ENCODE measurements around the gene PCCA.
"Not testable (repeated sequence)": the region's sequence is repeated elsewhere in the genome, so short reads cannot be mapped to it uniquely, and the experiment has no call there.

The PCCA gene

DNA sequence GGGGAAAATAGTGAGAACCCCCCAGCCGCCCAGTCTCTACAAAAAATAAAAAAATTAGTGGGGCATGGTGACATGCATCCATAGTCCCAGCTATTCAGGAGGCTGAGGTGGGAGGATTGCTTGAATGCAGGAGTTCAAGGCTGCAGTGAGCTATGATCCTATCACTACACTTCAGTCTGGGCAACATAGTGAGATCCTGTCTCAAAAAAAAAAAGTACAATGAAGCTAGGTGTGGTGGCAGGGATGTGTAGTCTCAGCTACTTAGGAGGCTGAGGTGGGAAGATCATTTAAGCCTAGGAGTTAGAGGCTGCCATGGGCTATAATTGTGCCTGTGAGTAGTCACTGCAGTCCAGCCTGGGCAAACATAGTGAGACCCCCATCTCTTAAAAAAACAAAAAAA, 8.9 kb downstream of the PCCA start:
- no peak for DNase-seq

DNA sequence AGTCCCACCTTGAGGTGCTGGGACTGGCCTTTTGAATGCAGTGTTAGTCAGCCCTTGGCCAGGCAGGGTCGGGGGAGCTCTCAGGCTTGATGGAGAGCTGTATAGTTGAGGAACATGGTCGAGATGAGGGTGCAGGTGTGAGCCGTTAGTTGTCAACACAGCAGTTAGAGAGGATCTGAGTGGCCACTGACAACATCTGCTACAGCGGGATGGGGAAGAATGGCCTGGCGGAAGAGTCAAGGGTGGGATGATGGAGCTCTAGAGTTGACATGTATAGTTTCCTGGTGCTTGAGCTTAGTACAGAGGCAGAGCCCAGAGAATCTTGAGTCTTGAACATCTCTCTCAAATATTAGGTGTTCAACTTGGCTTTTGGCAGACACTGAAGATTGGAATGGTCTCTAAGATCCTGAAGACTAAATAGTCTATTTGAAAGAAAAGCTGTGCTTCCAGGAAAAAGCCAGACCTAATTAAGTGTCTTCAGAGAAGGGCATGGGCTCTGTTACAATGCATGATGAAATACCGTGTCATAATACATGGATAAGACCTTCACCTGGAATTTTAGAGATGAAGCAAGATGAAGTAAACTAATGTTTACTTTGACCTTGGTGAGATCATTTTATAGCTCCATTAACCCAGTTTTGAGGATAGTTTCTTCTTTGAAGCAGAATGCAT, 9.7 kb downstream of the PCCA start:
- DNase-seq, result no peak

DNA sequence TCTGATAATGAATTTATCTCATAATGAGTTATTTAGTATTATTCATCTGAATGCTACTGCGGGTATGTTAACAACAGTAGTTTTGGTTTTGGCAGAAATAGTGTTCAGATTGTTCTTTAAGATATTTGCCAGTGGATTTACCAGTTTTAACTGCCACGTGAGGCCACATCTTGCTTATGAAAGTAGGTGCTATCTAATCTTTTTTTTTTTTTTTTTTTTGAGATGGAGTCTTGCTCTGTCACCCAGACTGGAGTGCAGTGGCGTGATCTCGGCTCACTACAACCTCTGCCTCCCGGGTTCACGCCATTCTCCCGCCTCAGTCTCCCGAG, 10.2 kb downstream of the PCCA start:
- not testable (repeated sequence) for DNase-seq

DNA sequence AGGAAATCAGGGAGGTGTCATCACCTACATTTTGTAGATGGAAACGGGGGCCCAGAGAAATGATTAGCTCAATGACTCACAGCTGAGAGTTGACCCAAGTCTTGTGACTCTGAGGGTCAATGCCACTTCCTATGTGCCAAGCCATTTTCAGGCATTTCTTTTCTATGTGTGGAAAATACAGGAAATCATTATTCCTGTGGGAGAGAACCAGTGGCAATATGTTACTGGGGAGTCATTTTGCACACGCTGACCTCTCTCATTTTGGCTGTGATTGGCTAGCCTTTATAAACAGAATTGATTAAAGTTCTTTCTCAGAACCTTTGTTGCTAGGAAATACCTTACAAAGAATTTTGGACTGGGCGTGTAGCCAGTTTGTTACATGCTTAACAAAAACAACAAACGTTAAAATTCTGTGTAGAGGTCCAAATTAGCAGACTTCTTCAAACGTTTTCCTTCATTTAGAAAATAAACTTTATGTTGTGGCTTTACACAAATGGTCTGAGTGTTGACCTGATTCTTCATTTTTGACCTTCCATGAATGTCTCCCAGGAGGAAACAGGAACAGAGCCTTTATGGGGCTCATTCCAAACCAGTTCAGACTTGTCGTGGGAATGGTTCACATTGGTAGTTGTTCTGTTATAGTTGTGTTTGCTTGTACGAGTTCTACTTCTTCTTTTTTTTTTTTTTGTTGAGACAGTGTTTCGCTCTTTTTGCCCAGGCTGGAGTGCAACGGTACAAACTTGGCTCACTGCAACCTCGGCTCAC, 11.4 kb downstream of the PCCA start:
- no peak for DNase-seq

DNA sequence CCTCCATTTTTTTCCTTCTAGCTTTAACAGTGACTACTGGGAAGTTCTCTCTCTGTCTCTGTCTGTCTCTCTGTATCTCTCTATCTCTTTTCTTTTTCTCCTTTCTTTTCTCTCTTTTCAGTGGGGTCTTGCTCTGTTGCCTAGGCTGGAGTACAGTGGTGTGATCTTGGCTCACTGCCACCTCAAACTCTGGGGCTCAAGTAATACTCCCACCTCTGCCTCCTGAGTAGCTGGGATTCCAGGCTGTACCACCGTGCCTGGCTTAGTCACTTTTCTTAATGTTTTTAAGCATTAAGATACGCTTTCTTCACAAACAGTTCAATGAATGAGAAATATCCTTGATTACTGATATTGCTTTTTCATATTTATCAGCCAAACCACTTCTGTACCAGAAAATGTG, 13.1 kb downstream of the PCCA start:
- no peak for DNase-seq

DNA sequence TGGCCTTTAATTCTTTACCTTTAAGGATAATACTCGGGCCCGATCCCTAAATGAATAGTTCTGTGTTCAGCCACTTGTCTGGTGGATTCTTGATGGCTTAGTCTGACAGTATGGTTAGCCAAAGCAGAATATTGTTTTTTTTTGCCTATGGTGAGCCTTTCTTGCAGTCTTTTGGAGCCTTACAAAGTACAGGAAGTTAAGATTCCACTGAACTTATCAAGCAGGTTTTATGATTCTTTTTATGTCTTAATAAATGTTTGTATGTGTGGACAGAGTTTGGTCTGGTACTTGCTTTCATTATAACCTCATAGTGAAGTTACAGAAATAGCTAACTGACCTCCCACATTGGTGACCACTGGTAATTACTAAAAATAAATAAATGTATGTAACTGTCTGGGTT, 17.1 kb downstream of the PCCA start:
- no peak for DNase-seq

DNA sequence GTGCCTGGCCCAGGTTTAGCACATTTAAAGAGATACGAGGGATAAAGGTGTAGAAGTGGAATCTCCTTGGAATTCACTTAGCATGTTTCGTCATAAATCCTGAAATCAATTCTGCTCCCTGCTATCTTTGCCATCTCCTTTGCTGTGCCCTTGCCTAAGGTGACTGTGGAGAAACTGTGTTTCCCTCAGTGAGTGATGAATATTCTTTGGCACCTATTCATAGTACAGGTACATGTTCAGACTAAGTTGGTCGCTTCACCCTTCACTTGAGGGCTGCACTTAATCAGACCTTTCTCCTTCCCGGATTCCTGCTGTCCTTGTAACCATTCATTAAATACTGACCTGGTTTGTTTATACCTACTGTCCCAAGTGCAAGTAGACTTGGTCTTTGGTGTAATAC, 17.8 kb downstream of the PCCA start:
- DNase-seq, result no peak

DNA sequence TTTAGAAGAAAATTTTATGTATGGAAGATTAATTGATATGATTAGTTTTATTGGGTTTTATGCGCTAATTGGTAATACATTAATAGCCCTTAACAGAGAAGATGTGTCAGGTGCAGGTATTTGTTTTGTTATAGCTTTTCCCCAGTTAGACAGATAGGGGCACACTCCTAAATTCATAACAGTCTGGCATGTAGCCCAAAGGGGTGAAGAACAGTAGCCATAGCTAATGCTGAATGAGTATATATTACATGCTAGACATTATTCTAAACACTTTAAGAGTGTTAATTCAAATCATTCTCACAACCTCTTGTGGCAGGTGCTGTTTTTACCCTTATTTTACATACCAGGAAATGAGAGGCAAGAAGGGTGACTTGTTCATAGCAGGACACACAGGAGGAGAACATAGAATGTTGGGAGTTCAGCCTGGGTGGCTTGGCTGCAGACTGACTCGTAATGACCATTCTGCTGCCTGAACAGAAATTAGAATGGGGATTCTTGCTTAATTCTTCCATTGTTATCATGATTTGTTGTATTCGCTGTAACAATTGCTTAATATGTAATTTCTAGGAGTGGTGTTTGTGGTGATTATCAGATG, 20.1 kb downstream of the PCCA start:
- no peak for DNase-seq

DNA sequence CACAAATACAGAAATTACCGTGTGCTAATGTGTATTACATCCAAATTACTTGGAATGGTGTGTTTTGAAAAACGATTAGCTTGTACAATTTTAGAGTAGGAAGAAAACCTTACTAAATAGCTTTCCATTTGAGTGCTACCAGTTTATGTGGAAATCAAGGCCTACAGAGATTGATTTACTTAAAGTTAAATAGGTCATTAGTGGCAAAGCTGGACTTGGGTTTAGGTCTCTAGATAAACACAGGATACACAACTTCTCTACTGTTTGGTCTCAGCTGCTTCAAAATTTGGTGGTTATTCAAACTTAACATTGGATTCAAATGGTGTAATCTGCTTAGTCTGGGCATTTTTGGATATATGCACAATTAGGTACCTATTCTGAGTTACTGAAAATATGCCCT, 21.4 kb downstream of the PCCA start:
- DNase-seq, result no peak

DNA sequence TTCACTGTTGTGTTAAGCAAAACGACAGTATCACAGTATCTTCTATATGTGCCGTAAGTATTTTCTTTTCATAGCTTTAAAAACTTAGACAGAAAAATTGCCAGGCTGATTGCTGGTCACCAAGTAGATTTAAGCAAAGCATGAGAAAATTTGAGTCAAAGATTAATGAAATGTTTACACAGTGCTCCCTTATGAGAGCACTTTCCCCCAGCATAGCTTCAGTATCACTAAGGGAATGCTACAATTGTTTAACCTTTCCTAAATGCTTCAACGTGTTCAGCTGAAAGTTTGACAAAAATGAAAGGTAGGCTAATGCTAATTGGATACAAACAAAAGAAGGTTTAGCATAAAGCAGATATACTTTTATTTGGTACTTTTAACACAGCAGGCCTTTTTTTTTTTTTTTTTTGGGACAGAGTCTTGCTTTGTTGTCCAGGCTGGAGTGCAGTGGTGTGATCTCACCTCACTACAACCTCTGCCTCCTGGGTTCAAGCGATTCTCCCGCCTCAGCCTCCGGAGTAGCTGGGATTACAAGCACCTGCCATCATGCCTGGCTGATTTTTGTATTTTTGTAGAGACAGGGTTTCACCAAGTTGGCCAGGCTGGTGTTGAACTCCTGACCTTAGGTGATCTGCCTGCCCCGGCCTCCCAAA, 23.4 kb downstream of the PCCA start:
- no peak for DNase-seq

DNA sequence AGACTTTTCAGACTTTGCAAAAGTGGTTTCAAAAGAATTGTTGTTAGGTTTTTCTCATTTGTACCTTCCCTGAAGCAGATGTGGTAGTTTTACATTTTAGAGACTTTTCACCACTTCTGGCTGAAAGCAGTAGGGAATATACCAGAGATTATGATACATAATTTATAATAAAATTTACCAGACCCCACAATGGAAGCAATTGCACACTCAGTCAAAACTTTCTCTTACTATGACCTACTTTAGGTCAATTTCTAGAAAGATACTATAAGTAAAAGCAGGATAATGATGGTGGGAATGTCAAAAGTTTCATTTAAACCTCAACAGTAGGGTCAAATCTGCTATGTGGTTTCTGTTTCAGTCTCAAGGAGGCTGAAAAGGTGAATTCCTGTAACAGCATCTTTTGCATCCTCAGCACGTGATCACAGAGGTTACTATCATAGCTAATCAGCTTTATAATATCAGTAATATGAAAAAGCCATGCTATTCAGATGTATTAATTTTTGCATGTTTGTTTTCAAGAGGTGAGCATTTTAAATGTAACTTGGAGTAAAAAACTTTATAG, 26.9 kb downstream of the PCCA start:
- no peak for DNase-seq

DNA sequence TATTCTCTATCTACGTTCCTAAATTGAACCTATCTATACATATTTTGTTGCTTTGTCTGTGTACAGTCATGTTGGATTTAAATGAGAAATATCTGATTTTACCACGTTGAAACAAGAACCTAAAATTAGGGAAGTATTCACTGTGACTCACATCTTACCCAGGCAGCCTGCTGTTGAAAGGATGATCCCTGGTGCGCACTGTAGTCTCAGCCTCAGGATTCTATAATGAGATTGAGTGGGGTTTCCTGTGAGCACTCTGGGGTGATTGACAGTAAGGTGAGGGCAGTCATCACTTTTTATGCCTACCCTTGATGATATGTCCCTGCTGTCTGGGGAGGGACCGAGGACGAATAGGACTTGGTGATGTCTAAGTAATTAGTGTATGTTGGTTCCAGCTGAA, 35.4 kb downstream of the PCCA start:
- DNase-seq, result no peak

DNA sequence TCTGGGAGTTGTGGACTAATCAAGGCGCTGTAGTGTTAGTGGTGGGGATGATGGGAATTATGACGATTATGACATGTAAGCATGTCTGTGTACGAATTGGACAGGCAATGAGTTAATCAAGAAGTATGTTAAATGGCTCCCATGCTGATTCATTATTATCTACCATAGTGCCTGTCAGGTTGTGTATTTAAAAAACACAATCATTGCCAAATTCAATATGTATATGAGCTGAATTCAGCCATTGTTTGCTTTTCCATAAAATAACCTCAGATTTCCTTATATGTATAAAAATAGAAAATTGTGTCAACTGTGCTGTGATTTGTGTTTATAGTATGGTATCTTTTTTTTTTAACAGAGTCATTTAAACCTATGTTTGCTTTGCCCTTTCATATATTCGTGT, 37.1 kb downstream of the PCCA start:
- no peak for DNase-seq

DNA sequence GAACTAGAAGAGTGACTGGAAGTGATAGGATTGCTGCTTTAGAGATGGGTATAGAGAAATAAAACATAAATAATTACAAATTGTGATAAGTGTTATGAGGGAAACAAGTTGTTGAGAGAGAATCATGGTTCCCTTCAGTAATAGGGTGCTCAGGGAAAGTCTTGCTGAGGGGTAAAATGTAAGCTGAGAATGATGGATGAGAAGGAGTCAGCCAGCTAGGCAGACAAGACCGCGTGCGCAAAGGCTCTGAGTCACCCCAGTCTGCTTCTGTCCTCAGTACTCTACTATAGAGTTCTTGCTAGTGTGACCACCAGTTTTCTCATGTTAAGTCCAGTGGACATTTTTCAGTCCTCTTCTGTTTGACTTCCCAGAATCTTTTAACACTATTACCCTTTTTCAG, 39.5 kb downstream of the PCCA start:
- DNase-seq, result no peak

DNA sequence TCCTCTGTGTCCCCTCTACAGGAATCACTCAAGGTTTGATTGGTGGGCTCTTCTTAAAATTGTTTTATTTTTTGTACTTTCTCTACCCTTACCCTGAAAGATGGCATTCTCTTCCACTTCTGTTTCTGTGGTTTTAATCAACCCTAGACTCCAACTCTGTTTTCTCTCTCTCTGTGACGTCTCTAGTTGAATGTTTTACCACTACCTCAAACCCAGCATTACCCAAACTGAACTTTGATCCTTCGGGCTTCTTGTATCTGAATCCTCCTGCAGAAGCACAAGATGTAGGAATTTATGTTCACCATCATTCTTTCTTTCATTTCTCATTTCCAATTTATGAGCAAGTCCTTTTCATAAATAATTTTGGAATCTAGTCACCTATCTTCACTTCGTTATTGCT, 39.9 kb downstream of the PCCA start:
- DNase-seq, result no peak

DNA sequence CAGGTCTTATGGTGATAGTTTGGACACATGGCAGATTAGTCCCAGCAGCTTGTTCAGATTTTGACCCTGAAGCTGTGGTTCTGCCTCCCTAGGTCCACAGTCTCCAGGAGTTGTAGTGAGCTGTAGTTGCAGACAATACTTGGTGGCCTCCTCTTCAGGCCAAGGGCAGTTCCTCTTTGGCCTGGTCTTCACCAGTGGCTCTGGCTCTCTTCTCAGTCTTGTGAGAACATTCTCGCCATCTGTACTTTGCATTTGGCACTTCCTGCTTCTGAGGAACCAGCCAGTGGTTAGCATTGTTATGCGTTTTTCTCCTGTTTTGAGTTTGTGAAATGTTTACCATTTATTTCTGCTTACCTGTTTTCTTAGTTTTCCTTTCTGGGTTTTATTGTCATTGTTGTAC, 40.7 kb downstream of the PCCA start:
- no peak for DNase-seq

DNA sequence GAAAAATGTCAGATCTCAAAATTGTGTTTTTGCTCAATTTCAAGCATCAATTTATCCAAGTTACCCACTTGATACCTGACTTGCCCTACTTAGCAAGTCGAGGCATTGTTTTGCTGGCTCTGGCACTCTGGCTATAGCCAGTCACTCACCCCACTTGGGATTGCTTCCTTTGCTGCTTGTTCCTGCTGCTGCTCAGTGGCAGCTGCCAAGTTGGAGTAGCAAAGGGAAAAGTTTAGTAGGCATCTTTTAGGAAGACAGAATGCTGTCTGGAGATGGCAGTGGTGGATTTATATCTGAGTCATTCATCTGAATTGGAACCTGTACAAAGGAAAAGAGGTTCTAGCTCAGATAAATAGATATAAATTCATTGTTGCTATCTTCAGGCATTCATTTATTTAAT, 41.2 kb downstream of the PCCA start:
- no peak for DNase-seq

DNA sequence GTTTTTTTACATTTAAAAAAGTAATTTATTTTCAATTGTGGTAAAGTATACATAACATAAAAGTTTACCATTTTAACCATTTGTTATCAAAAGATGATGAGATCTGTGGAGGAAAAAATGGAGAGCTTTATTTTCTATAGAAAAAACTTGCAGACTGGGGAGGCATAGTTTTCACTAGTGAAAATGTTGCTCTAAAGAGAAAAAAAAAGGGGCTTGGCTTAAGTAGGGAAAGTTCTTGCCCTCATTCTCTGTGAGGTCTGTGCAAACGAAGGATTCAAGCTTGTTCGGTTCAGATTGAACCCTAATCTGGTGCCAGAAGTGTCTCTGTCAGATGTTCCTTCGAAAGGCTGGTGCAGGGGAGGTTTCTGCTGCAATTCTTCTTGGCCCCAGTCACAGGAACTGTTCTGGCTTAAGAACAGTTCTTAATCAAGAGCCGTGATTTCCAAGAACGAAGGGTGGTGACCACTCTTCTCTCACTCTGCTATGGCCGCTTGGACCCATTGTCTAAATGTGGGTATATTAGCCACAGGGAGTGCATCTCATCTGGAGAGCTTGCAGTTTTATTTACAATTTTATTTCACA, 42.1 kb downstream of the PCCA start:
- DNase-seq, result no peak

DNA sequence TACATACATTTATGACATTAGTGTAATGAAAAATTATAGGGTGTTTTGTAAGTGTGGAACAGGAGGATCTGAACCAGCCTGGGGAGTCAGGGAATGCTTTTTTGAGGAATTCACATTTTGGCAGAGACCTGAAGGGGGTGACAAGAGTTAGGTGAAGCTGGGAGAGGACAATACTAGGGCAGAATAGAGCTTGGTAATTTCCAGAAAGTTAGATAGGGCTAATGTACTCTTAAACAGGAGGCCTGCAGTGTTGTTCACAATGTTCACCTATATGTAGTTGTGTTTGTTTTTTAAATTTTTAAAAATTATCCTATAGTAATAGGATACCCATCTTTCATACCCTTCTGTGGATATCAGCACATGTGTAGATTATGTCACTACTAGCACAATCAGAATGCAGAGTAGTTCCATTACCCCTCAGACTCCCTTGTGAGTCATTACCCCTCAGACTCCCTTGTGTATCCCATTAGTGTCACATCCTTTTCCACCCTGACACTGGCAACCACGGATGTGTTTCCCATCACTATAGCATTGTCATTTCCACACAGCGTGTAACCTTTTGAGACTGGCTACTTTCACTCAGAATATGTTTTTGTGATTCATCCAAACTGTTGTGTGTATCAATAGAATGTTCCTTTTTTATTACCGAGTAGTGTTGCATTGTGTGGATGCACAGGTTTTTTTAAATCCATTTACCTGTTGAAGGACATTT, 43.1 kb downstream of the PCCA start:
- peak; percentile 20 for DNase-seq

DNA sequence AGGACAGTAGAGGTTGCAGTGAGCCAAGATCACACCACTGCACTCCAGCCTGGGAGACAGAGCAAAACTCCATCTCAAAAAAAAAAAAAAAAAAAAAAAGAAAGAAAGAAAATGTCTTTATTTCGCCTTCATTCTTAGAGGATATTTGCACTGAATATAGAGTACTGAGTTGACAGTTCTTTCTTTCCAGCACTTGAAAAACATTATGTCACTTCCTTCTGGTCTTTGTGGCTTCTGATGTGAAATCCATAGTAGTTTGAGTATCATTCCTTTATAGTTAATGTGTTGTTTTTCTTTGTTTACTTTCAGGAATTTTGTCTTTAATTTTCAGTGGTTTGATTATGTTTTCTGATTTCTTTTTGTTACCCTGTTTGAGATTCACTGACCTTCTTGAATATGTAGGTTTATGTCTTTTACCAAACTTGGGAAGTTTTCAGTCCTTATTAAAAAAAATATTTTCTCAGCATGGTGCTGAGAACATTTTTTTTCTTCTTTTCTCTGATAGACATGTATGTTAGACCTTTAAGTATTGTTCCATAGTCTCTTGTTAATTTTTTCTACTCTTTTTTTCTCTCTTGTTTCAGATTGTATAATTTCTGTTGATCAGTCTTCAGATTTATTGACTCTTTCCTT, 50.1 kb downstream of the PCCA start:
- DNase-seq, result no peak

DNA sequence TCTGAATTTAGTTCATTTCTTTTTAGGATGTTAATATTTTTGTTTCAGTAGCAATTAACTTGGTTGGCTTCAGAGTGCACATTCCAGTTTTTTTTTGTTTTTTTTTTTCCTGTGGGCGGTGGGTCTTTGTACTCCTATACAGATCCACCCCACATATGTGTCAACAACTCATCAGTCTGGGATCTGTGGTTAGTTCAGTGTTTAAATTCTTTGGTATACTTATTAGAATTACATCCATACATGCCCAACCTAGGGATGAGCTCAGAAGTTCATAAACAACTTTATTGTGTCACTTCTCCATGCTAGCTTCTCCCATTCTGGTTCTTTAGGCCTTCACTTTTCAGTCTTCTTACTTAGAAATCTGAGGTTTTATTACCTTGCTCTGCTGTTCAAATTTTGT, 50.9 kb downstream of the PCCA start:
- DNase-seq, result no peak

DNA sequence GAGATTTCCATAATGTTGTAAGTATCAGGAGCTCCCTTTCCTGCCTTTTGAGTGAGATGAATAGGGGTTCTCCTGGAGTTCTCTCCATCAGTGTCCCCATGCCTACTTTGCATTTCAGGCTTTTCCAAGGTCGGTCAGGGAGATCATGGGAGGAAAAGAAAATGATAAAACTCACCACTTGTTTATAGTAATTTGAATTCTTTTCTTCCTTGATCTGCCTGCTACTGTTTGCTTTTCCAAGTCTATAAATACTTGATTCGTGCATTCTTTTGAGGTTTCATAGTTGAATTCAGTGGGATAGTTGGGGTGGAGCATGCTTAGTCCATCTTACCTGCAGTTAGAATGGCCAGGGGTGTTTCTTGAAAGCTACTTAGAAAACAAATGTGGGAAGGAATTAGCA, 51.5 kb downstream of the PCCA start:
- no peak for DNase-seq
